Measurements from ENCODE around the gene WDR90.

WDR90 gene

GRCh38 chr16:708019-708418 lies 58.9 kb downstream of the WDR90 start:
- Histone ChIP-seq H3K36me3 (ENCODE audit: insufficient read depth, low read length) (no peaks in the 10 kb centered on the region), H3K27me3 (ENCODE audit: insufficient read depth, low read length) (peaks cover 8% of the 10 kb centered on the region; the same call in 1 of the 2 replicates), H3K9ac (ENCODE audit: low read length) (no peak overlapping the region), H2AFZ (ENCODE audit: low read length) (no peak overlapping the region), H3K9me2 (ENCODE audit: low read depth, low read length) (no peaks in the 10 kb centered on the region), H3K9me3 (ENCODE audit: low read length) (no peaks in the 10 kb centered on the region), H3K4me1 (ENCODE audit: insufficient read depth, low read length, severe bottlenecking) (no peaks in the 10 kb centered on the region), H3F3A (ENCODE audit: insufficient read depth, low read length) (no peaks in the 10 kb centered on the region), H3K79me2 (ENCODE audit: insufficient read depth, low read length) (no peaks in the 10 kb centered on the region), H3K4me2 (ENCODE audit: low read length) (no peak overlapping the region), H3K4me3 (ENCODE audit: low read depth, low read length, poor library complexity, severe bottlenecking) (no peak overlapping the region), H4K20me1 (ENCODE audit: insufficient read depth, low read length) (no peaks in the 10 kb centered on the region), H3K27ac (ENCODE audit: low read depth, low read length, poor library complexity, severe bottlenecking) (no peak overlapping the region)
- TF ChIP-seq EZH2 (IDR thresholded peaks at IDR 0.05; ENCODE audit: borderline replicate concordance, low read length) (no peak), CTCF (IDR thresholded peaks at IDR 0.05; ENCODE audit: low read length) (no peak)

- no peak overlapping the region for H3K4me2 ChIP-seq (ENCODE audit: low read length)
- no peaks in the 10 kb centered on the region for H3F3A ChIP-seq (ENCODE audit: insufficient read depth, low read length)
- no peaks in the 10 kb centered on the region for H3K9me2 ChIP-seq (ENCODE audit: low read depth, low read length)
- H3K79me2 ChIP-seq (ENCODE audit: insufficient read depth, low read length) = no peaks in the 10 kb centered on the region
- peaks cover 8% of the 10 kb centered on the region; the same call in 1 of the 2 replicates for H3K27me3 ChIP-seq (ENCODE audit: insufficient read depth, low read length)
- no peak overlapping the region for H3K27ac ChIP-seq (ENCODE audit: low read depth, low read length, poor library complexity, severe bottlenecking)
- no peaks in the 10 kb centered on the region for H3K36me3 ChIP-seq (ENCODE audit: insufficient read depth, low read length)
- no peak overlapping the region for H3K9ac ChIP-seq (ENCODE audit: low read length)
- H2AFZ ChIP-seq (ENCODE audit: low read length) = no peak overlapping the region
- H3K4me3 ChIP-seq (ENCODE audit: low read depth, low read length, poor library complexity, severe bottlenecking) = no peak overlapping the region
- H3K9me3 ChIP-seq (ENCODE audit: low read length) = no peaks in the 10 kb centered on the region
- no peaks in the 10 kb centered on the region for H3K4me1 ChIP-seq (ENCODE audit: insufficient read depth, low read length, severe bottlenecking)
- no peaks in the 10 kb centered on the region for H4K20me1 ChIP-seq (ENCODE audit: insufficient read depth, low read length)
- no peak for TF ChIP-seq EZH2 (IDR thresholded peaks at IDR 0.05; ENCODE audit: borderline replicate concordance, low read length)
Measured at GRCh38 chr16:708959-709358, 59.8 kb downstream of the WDR90 start.

- Histone ChIP-seq H3K36me3 (ENCODE audit: insufficient read depth, low read length) (no peaks in the 10 kb centered on the region), H3K9ac (ENCODE audit: low read length) (no peak overlapping the region), H2AFZ (ENCODE audit: low read length) (no peak overlapping the region), H3K9me3 (ENCODE audit: low read length) (no peaks in the 10 kb centered on the region), H3K27me3 (ENCODE audit: insufficient read depth, low read length) (peaks cover 14% of the 10 kb centered on the region), H3F3A (ENCODE audit: insufficient read depth, low read length) (no peaks in the 10 kb centered on the region), H3K79me2 (ENCODE audit: insufficient read depth, low read length) (no peaks in the 10 kb centered on the region), H4K20me1 (ENCODE audit: insufficient read depth, low read length) (no peaks in the 10 kb centered on the region), H3K4me1 (ENCODE audit: insufficient read depth, low read length, severe bottlenecking) (peaks cover 5% of the 10 kb centered on the region), H3K27ac (ENCODE audit: low read depth, low read length, poor library complexity, severe bottlenecking) (no peak overlapping the region), H3K4me2 (ENCODE audit: low read length) (no peak overlapping the region), H3K9me2 (ENCODE audit: low read depth, low read length) (no peaks in the 10 kb centered on the region), H3K4me3 (ENCODE audit: low read depth, low read length, poor library complexity, severe bottlenecking) (no peak overlapping the region)
- TF ChIP-seq CTCF (IDR thresholded peaks at IDR 0.05; ENCODE audit: low read length) (no peak), EZH2 (IDR thresholded peaks at IDR 0.05; ENCODE audit: borderline replicate concordance, low read length) (no peak)
Measured at GRCh38 chr16:709566-710499, 60.7 kb downstream of the WDR90 start.
